ENCODE results near the gene VWA8.
"Not testable (repeated sequence)": the region's sequence is repeated elsewhere in the genome, so short reads cannot be mapped to it uniquely, and the experiment has no call there.

Gene VWA8

DNA sequence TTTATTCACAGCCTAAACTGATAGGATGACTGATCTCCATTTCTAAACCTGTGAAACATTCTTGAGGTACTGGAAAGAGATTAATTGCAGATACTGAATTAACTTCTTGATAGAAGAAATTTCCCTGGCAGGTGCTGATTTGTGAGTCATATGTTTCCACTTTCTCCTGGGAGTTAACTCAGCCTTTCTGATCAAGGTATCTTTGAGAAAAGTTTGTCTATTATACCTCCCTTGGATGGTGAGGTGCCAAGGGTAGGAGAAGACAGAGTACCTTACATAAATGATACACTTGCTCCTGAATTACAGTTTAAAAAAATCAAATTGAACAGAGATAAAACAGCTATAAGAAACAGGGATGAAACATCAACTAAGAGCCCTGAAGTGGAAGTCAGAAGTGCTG lies 380.6 kb downstream of the VWA8 start:
- no peak for DNase-seq
- H3K27me3 ChIP-seq: no peaks in the 10 kb centered on the region
- H3K4me1 ChIP-seq: peaks cover 0 to 14% (median 5%) of the 10 kb centered on the region in 4 donors
- H3K27ac ChIP-seq: no peak overlapping the region
- intact Hi-C loops (cut with DNase I; ENCODE audit: low total_unique reads): no loop called here
- TF ChIP-seq, protein P1, sequence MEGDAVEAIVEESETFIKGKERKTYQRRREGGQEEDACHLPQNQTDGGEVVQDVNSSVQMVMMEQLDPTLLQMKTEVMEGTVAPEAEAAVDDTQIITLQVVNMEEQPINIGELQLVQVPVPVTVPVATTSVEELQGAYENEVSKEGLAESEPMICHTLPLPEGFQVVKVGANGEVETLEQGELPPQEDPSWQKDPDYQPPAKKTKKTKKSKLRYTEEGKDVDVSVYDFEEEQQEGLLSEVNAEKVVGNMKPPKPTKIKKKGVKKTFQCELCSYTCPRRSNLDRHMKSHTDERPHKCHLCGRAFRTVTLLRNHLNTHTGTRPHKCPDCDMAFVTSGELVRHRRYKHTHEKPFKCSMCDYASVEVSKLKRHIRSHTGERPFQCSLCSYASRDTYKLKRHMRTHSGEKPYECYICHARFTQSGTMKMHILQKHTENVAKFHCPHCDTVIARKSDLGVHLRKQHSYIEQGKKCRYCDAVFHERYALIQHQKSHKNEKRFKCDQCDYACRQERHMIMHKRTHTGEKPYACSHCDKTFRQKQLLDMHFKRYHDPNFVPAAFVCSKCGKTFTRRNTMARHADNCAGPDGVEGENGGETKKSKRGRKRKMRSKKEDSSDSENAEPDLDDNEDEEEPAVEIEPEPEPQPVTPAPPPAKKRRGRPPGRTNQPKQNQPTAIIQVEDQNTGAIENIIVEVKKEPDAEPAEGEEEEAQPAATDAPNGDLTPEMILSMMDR (IDR thresholded peaks at IDR 0.05): no peak
- H3K4me3 ChIP-seq: no peak overlapping the region
- H3K9me3 ChIP-seq: no peaks in the 10 kb centered on the region
- peaks cover 0 to 6% (median 0%) of the 10 kb centered on the region in 3 donors for H3K36me3 ChIP-seq

DNA sequence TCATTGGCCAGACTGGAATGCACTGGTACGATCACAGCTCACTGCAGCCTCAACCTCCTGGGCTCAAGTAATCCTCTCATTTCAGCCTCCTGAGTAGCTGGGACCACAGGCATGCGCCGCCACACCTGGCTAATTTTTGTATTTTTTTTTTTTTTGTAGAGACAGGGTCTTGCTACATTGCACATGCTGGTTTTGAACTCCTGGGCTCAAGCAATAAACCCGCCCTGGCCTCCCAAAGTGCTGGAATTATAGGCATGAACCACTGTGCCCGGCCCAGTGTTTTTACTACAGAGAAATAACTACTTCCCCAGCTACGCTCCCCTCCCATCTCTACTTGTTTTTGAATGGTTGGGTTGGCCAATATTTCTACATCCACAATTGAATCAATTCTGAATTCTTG lies 381.0 kb downstream of the VWA8 start:
- Histone ChIP-seq H3K9me3 (no peaks in the 10 kb centered on the region), H3K27me3 (no peaks in the 10 kb centered on the region), H3K27ac (no peak overlapping the region), H3K4me1 (peaks cover 0 to 14% (median 5%) of the 10 kb centered on the region in 4 donors), H3K36me3 (peaks cover 0 to 6% (median 0%) of the 10 kb centered on the region in 3 donors), H3K4me3 (no peak overlapping the region)
- TF ChIP-seq, protein P1 (IDR thresholded peaks at IDR 0.05): no peak
- DNase-seq: no peak
- intact Hi-C loops (cut with DNase I; ENCODE audit: low total_unique reads): no loop called here

DNA sequence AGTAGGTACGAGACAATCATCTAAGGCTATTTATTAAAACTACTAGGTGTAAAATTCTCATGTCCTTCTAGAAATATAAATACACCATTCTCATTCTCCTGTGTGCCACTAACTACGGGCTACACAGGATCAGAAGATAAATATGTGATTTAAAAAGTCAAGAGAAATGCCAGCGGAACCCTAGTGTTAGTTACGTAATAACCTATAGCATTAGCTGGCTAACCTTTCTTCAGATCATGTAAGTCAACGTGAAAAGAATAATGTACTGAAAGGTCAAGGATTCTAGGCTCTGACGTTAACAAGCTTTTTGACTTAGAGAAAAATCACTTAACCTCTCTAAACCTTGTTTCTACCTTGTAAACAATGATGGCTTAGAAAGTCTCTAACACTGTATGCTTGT lies 381.7 kb downstream of the VWA8 start:
- intact Hi-C loops (cut with DNase I; ENCODE audit: low total_unique reads): no loop called here
- H3K27me3 ChIP-seq: no peaks in the 10 kb centered on the region
- TF ChIP-seq, protein P1 (IDR thresholded peaks at IDR 0.05): no peak

DNA sequence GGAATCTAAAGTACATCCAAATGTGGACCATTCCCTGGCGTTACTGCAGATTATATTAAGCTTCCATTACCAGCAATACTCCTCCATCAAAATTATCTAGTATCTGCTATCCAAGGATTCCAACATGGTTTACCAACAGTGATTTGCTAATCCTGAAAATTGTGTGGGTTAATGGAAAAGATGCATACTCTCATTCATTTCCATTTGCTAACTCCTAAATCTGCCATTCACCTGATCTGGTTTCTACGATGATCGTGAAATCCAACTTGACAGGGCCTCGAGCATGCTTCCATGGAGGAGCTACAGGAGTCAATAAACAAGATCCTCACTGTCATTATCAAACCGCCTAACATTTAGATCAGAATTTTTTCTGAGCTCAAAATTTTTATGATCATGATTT lies 382.5 kb downstream of the VWA8 start:
- no peak overlapping the region for H3K4me3 ChIP-seq
- TF ChIP-seq, protein P1 (IDR thresholded peaks at IDR 0.05): no peak
- H3K9me3 ChIP-seq: no peaks in the 10 kb centered on the region
- intact Hi-C loops (cut with DNase I; ENCODE audit: low total_unique reads): no loop called here
- H3K4me1 ChIP-seq: peaks cover 0 to 14% (median 5%) of the 10 kb centered on the region in 4 donors
- no peaks in the 10 kb centered on the region for H3K27me3 ChIP-seq
- no peaks in the 10 kb centered on the region for H3K36me3 ChIP-seq
- no peak overlapping the region for H3K27ac ChIP-seq
- DNase-seq: no peak

More for the DNA sequence above, 381.7 kb downstream of the VWA8 start:
- peaks cover 0 to 14% (median 5%) of the 10 kb centered on the region in 4 donors for H3K4me1 ChIP-seq
- H3K36me3 ChIP-seq: peaks cover 0 to under 1% (median 0%) of the 10 kb centered on the region in 3 donors
- no peak for DNase-seq
- H3K4me3 ChIP-seq: no peak overlapping the region
- no peak overlapping the region for H3K27ac ChIP-seq
- no peaks in the 10 kb centered on the region for H3K9me3 ChIP-seq

DNA sequence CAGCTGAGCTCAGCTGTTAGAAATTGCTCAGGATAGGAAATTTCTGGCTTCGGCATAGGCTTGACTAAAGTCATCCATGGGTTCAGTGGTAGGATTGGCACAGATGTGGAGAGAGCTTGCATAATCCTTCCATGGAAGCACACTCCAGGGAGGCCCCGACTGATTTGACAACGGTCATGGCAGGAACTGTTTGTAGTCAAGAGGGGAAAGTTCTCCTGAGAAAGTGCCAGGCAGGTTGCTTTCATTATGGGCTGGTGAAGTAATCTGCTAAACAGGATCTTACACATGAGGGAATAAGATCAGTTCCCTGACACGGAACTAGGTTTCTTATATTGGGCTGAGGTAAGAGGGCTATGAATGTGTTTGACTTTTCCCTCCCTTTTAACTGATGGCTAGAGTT lies 383.5 kb downstream of the VWA8 start:
- no peak overlapping the region for H3K27ac ChIP-seq

DNA sequence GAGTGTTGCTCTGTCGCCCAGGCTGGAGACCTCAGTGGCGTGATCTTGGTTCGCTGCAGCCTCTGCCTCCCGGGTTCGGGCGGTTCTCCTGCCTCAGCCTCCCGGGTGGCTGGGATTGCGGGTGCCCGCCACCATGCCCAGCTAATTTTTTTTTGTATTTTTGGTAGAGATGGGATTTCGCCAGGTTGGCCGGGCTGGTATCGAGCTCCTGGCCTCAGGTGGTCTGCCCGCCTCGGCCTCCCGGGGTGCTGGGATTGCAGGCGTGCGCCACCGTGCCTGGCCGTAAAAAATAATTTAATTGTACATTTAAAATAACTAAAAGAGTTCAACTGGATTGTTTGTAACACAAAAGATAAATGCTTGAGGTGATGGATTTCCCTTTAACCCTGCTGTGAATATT lies 387.3 kb downstream of the VWA8 start:
- H3K36me3 ChIP-seq; H3K9me3 ChIP-seq; intact Hi-C loops (cut with DNase I; ENCODE audit: low total_unique reads); H3K27me3 ChIP-seq; DNase-seq; H3K4me3 ChIP-seq; H3K27ac ChIP-seq: not testable (repeated sequence)
- H3K4me1 ChIP-seq: peaks cover 0 to 19% (median 6%) of the 10 kb centered on the region in 4 donors

More for the DNA sequence above, 383.5 kb downstream of the VWA8 start:
- intact Hi-C loops (cut with DNase I; ENCODE audit: low total_unique reads): no loop called here
- Histone ChIP-seq H3K9me3 (no peaks in the 10 kb centered on the region), H3K4me3 (no peak overlapping the region), H3K4me1 (peaks cover 0 to 13% (median 4%) of the 10 kb centered on the region in 4 donors), H3K27me3 (no peaks in the 10 kb centered on the region), H3K36me3 (no peaks in the 10 kb centered on the region)
- TF ChIP-seq, protein P1 (IDR thresholded peaks at IDR 0.05): no peak
- peak; percentile 70 to 73 for DNase-seq

DNA sequence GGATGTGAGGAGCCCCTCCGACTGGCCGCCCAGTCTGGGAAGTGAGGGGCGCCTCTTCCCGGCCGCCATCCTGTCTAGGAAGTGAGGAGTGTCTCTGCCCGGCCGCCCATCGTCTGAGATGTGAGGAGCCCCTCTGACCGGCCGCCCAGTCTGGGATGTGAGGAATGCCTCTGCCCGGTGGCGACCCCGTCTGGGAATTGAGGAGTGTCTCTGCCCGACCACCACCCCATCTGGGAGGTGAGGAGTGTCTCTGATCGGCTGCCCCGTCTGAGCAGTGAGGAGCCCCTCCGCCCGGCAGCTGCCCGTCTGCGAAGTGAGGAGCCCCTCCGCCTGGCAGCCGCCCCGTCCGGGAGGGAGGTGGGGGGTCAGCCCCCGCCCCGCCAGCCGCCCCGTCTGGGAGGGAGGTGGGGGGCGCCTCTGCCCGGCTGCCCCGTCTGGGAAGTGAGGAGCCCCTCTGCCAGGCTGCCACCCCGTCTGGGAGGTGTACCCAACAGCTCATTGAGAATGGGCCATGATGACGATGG lies 389.0 kb downstream of the VWA8 start:
- intact Hi-C loops (cut with DNase I; ENCODE audit: low total_unique reads); H3K9me3 ChIP-seq; H3K4me3 ChIP-seq; DNase-seq; H3K36me3 ChIP-seq; H3K27ac ChIP-seq; H3K27me3 ChIP-seq: not testable (repeated sequence)
- H3K4me1 ChIP-seq: peaks cover 0 to 19% (median 7%) of the 10 kb centered on the region in 4 donors

All from tibial artery (tissue), 4 donors.